HCT116 (cell line): Measurements from ENCODE around the gene FAM229A. TPM values are rescaled to one million over a fixed set of nuclear protein-coding genes. Genes with fewer than 3 reads are reported as not detected.
A peak's percentile ranks its signal among the peaks of the same experiment; 100 is the strongest.

ENCODE experiments used
- ATAC-seq: fragments of 200-7000 bp; cut with Tn5 transposase; 2 replicates; pipeline ENCODE4 v1.9.1; 2020; ENCODE audit warnings: mild to moderate bottlenecking, moderate library complexity
- BruUV-seq: library from RNA; stranded (reverse); fragments of 400-500 nt; replicated peaks from 2 replicates; lab custom pipeline; 2021; lab: Mats Ljungman, UMichigan
- CTCF ChIA-PET: fragments of 300-600 bp; sonication (Branson Sonifier 250); formaldehyde crosslinking; loops from one replicate; lab custom pipeline; 2021; ENCODE audit warnings: antibody characterized with exemption; lab: Charles Lee
- POLR2A ChIA-PET: fragments of 300-600, 350-600 bp; sonication (Branson Sonifier 250); formaldehyde crosslinking; loops from one replicate; lab custom pipeline; 2021; ENCODE audit warnings: antibody characterized with exemption; lab: Charles Lee
- RAD21 ChIA-PET, 2 experiments: fragments of 300-600 bp; sonication (Branson Sonifier 250); formaldehyde crosslinking; loops; one replicate each; lab custom pipeline; 2023; ENCODE audit warnings: low total read pairs in 2 of 2; ENCODE audit not compliant: uncharacterized antibody in 2 of 2, unreplicated experiment in 2 of 2, low non-redundant PET in 1 of 2; lab: Charles Lee
- DNase-seq: peaks from one replicate; pipeline ENCODE4 v3.0.0-alpha.2; 2010; ENCODE audit warnings: low read depth, low spot score
- H2AFZ ChIP-seq: fragments of 200-600 bp; shearing (Covaris generic), sonication (generic); 2 replicates; pipeline ENCODE4 v1.6.1; 2017; ENCODE audit warnings: low read depth, mixed run types, mixed read lengths, antibody characterized with exemption, low read length; ENCODE audit not compliant: poor library complexity, severe bottlenecking
- H3K27ac ChIP-seq: 2 replicates; pipeline ENCODE4 v1.5.1; 2012; ENCODE audit warnings: low read depth, low read length
- H3K27me3 ChIP-seq: fragments of 200-600 bp; sonication (generic); 2 replicates; pipeline ENCODE4 v1.6.1; 2016; ENCODE audit warnings: mixed run types, low read length, mixed read lengths; ENCODE audit not compliant: insufficient read depth
- H3K36me3 ChIP-seq, 2 experiments: fragments of 200-500 bp in 1 of 2; fragments of 200-600 bp in 1 of 2; sonication (Bioruptor generic) in 1 of 2; sonication (generic) in 1 of 2; 2 replicates each; pipeline versions ENCODE4 v1.5.1 to v1.6.1; 2014 to 2016; ENCODE audit warnings: low read length in 2 of 2, inconsistent platforms in 1 of 2, mixed read lengths in 1 of 2, mixed run types in 1 of 2; ENCODE audit not compliant: insufficient read depth in 2 of 2, control insufficient read depth in 1 of 2
- H3K4me1 ChIP-seq, 2 experiments: fragments of 200-600 bp in 1 of 2; sonication (generic) in 1 of 2; 2 replicates each; pipeline versions ENCODE4 v1.5.1 to v1.6.1; 2012 to 2017; ENCODE audit warnings: low read length in 2 of 2, inconsistent platforms in 1 of 2, mild to moderate bottlenecking in 1 of 2, mixed read lengths in 1 of 2, mixed run types in 1 of 2, moderate library complexity in 1 of 2; ENCODE audit not compliant: insufficient read depth in 2 of 2, control insufficient read depth in 1 of 2
- H3K4me2 ChIP-seq: fragments of 200-600 bp; sonication (generic); 2 replicates; pipeline ENCODE4 v1.6.1; 2017; ENCODE audit warnings: mixed run types, low read length, mixed read lengths
- H3K4me3 ChIP-seq, 2 experiments: fragments of 200-600 bp in 1 of 2; sonication (generic) in 1 of 2; replicated peaks in 1 of 2; 2 replicates each; pipeline ENCODE4 v1.5.1; 2011 to 2016; ENCODE audit warnings: low read length in 2 of 2, control low read depth in 1 of 2, low read depth in 1 of 2, mild to moderate bottlenecking in 1 of 2, mixed read lengths in 1 of 2, mixed run types in 1 of 2
- H3K79me2 ChIP-seq: fragments of 200-600 bp; sonication (generic); 2 replicates; pipeline ENCODE4 v1.6.1; 2017; ENCODE audit warnings: mild to moderate bottlenecking, mixed run types, low read length, moderate library complexity, mixed read lengths; ENCODE audit not compliant: insufficient read depth
- H3K9ac ChIP-seq: fragments of 200-600 bp; sonication (generic); 2 replicates; pipeline ENCODE4 v1.6.1; 2016; ENCODE audit warnings: low read length, mixed read lengths
- H3K9me2 ChIP-seq: fragments of 200-600 bp; sonication (generic), shearing (Covaris generic); 2 replicates; pipeline ENCODE4 v1.6.1; 2017; ENCODE audit warnings: mixed run types, mild to moderate bottlenecking, moderate library complexity; ENCODE audit not compliant: insufficient read depth
- H3K9me3 ChIP-seq, 2 experiments: fragments of 200-500 bp in 1 of 2; fragments of 200-600 bp in 1 of 2; sonication (Bioruptor generic) in 1 of 2; sonication (generic) in 1 of 2; 2 replicates each; pipeline ENCODE4 v1.6.1; 2014 to 2017; ENCODE audit warnings: low read length in 2 of 2, mixed read lengths in 2 of 2, inconsistent platforms in 1 of 2, low read depth in 1 of 2, mild to moderate bottlenecking in 1 of 2, mixed run types in 1 of 2, moderate library complexity in 1 of 2; ENCODE audit not compliant: control insufficient read depth in 1 of 2, insufficient read depth in 1 of 2
- H4K20me1 ChIP-seq: fragments of 200-600 bp; sonication (generic), shearing (Covaris generic); 2 replicates; pipeline ENCODE4 v1.6.1; 2017; ENCODE audit warnings: mixed run types, mild to moderate bottlenecking, moderate library complexity; ENCODE audit not compliant: insufficient read depth
- ATF3 ChIP-seq: IDR thresholded peaks from 2 replicates; pipeline ENCODE4 v1.6.1; 2012
- CBX3 ChIP-seq: IDR thresholded peaks from 2 replicates; pipeline ENCODE4 v1.6.1; 2012; ENCODE audit warnings: low read depth
- CTCF ChIP-seq, 3 experiments: fragments of 200-600 bp in 1 of 3; sonication (generic) in 1 of 3; IDR thresholded peaks in 2 of 3; conservative IDR thresholded peaks in 1 of 3; 2 replicates each; pipeline ENCODE4 v1.5.1; 2012 to 2017; ENCODE audit warnings: low read depth in 2 of 3, low read length in 2 of 3, antibody characterized with exemption in 1 of 3, borderline replicate concordance in 1 of 3, control low read depth in 1 of 3, mild to moderate bottlenecking in 1 of 3, mixed read lengths in 1 of 3, mixed run types in 1 of 3, moderate library complexity in 1 of 3; ENCODE audit not compliant: insufficient read depth in 1 of 3
- EZH2 ChIP-seq: fragments of 200-600 bp; sonication (generic); IDR thresholded peaks from 2 replicates; pipeline ENCODE4 v1.6.1; 2017; ENCODE audit warnings: antibody characterized with exemption, mixed run types
- EZH2phosphoT487 ChIP-seq: fragments of 200-600 bp; IDR thresholded peaks from 2 replicates; pipeline ENCODE4 v1.6.1; 2018; ENCODE audit warnings: antibody characterized with exemption, borderline replicate concordance
- FOSL1 ChIP-seq: IDR thresholded peaks from 2 replicates; pipeline ENCODE4 v1.6.1; 2012; ENCODE audit warnings: low read depth
- MAX ChIP-seq: IDR thresholded peaks from 2 replicates; pipeline ENCODE4 v1.6.1; 2012
- POLR2A ChIP-seq: IDR thresholded peaks from 2 replicates; pipeline ENCODE4 v1.7.0; 2011; ENCODE audit warnings: borderline replicate concordance; ENCODE audit not compliant: insufficient read depth, insufficient read length; ENCODE audit errors: extremely low read depth
- POLR2AphosphoS5 ChIP-seq: IDR thresholded peaks from 2 replicates; pipeline ENCODE4 v1.6.1; 2011; ENCODE audit warnings: mild to moderate bottlenecking, low read depth, low read length, moderate library complexity
- SIN3A ChIP-seq: IDR thresholded peaks from 2 replicates; pipeline ENCODE4 v1.6.1; 2012; ENCODE audit warnings: low read depth
- SP1 ChIP-seq: IDR thresholded peaks from 2 replicates; pipeline ENCODE4 v1.6.1; 2012; ENCODE audit warnings: low read depth
- SRF ChIP-seq: IDR thresholded peaks from 2 replicates; pipeline ENCODE4 v1.6.1; 2012; ENCODE audit warnings: low read depth
- TCF7L2 ChIP-seq: IDR thresholded peaks from 2 replicates; pipeline ENCODE4 v1.7.0; 2011; ENCODE audit warnings: borderline replicate concordance, inconsistent platforms; ENCODE audit not compliant: insufficient read depth, insufficient read length; ENCODE audit errors: extremely low read depth
- YY1 ChIP-seq: IDR thresholded peaks from 2 replicates; pipeline ENCODE4 v1.6.1; 2011; ENCODE audit warnings: low read length, low read depth, moderate library complexity, mild to moderate bottlenecking; ENCODE audit not compliant: insufficient replicate concordance; ENCODE audit errors: extremely low read depth
- intact Hi-C: fragments of 100-400 bp; cut with micrococcal nuclease; formaldehyde crosslinking; loops from 2 replicates; pipeline ENCODE4 v1.10.0; 2022
- total RNA-seq: library from RNA; stranded (reverse); gene quantifications from one replicate; pipeline ENCODE4 v1.2.1, GENCODE V29; 2021; ENCODE audit not compliant: unreplicated experiment

The FAM229A gene
- total RNA-seq, 1 experiment from 2014 or later = 16.1 TPM

GRCh38 chr1:32338637-32339145 is 23.6 kb downstream of the FAM229A start:
- RAD21 ChIA-PET = no interaction called here
- no peak for DNase-seq
- no peak overlapping the region for H2AFZ ChIP-seq

GRCh38 chr1:32337855-32338636 is 24.2 kb downstream of the FAM229A start:
- peak overlapping the region; percentile 1; the same call in 1 of the 2 replicates for H3K27ac ChIP-seq
- H3K79me2 ChIP-seq = peaks cover 24% of the 10 kb centered on the region
- no peak for DNase-seq
- H3K9me3 ChIP-seq = no peaks in the 10 kb centered on the region
- H3K36me3 ChIP-seq = peaks cover 0 to 14% of the 10 kb centered on the region in 2 experiments; a peak in 1 of 4 replicates
- no peaks in the 10 kb centered on the region for H3K27me3 ChIP-seq
- RAD21 ChIA-PET = no interaction called here
- peaks cover 9 to 45% of the 10 kb centered on the region in 2 experiments; a peak in 3 of 4 replicates for H3K4me1 ChIP-seq
- ATAC-seq = no peak
- H3K4me2 ChIP-seq = no peak overlapping the region
- H4K20me1 ChIP-seq = no peaks in the 10 kb centered on the region
- no peak overlapping the region for H2AFZ ChIP-seq
- TF ChIP-seq SP1 (no peak), CTCF (IDR thresholded peaks at IDR 0.05 in 2 of 3, conservative IDR thresholded peaks at IDR 0.05 in 1 of 3; ENCODE audit: borderline replicate concordance in 1 of 3, insufficient read depth in 1 of 3, low read depth in 2 of 3, low read length in 2 of 3) (no peak), POLR2AphosphoS5 (no peak), ATF3 (no peak), EZH2 (no peak), EZH2phosphoT487 (no peak), POLR2A (no peak), TCF7L2 (no peak), FOSL1 (no peak)
- POLR2A ChIA-PET = interaction anchor here (0.9 to 1.4 kb wide), 2 partner anchors 15 to 97 kb away, joined by 3 read pairs; no protein-coding TSS in a partner anchor
- H3K9me2 ChIP-seq = no peaks in the 10 kb centered on the region
- no peak overlapping the region for H3K4me3 ChIP-seq
- H3K9ac ChIP-seq = no peak overlapping the region
- CTCF ChIA-PET = no interaction called here
- intact Hi-C loops = no loop called here
- BruUV-seq = no TSS peak

More at GRCh38 chr1:32338637-32339145, 23.6 kb downstream of the FAM229A start:
- no peak for ATAC-seq
- ChIA-PET CTCF (no interaction called here), POLR2A (no interaction called here)
- Histone ChIP-seq H3K27me3 (no peaks in the 10 kb centered on the region), H3K79me2 (peaks cover 17% of the 10 kb centered on the region), H3K9ac (no peak overlapping the region), H3K27ac (no peak overlapping the region), H3K4me2 (no peak overlapping the region), H3K36me3 (peaks cover 0 to 9% of the 10 kb centered on the region in 2 experiments; a peak in 1 of 4 replicates), H3K9me2 (no peaks in the 10 kb centered on the region), H3K4me3 (no peak overlapping the region), H3K4me1 (peaks cover 3 to 39% of the 10 kb centered on the region in 2 experiments; a peak in 3 of 4 replicates), H4K20me1 (no peaks in the 10 kb centered on the region), H3K9me3 (no peaks in the 10 kb centered on the region)
- TF ChIP-seq SRF = no peak
- no peak for TF ChIP-seq CBX3
- no peak for TF ChIP-seq POLR2A
- no peak for TF ChIP-seq ATF3
- no peak for TF ChIP-seq MAX
- TF ChIP-seq SIN3A = no peak
- no peak for TF ChIP-seq YY1
- TF ChIP-seq FOSL1 = no peak
- BruUV-seq = no TSS peak
- intact Hi-C loops = no loop called here
